B cell (primary cell): Measurements from ENCODE around the gene SGF29. TPM values are rescaled to one million over a fixed set of nuclear protein-coding genes. Genes with fewer than 3 reads are reported as not detected.

Experiments used
- ATAC-seq: fragments of 200-7000 bp; cut with Tn5 transposase; one replicate; pipeline ENCODE4 v1.10.0; 2021; ENCODE audit warnings: low read depth, mild to moderate bottlenecking, moderate number of reproducible peaks, moderate library complexity
- CTCF ChIA-PET: fragments of 350-600 bp; sonication (Branson Sonifier 250); formaldehyde crosslinking; loops from one replicate; lab custom pipeline; 2021; ENCODE audit warnings: antibody characterized with exemption, inconsistent platforms; lab: Charles Lee
- POLR2A ChIA-PET: fragments of 350-600 bp; sonication (Branson Sonifier 250); formaldehyde crosslinking; loops from one replicate; lab custom pipeline; 2021; ENCODE audit warnings: antibody characterized with exemption; lab: Charles Lee
- DNase-seq: peaks from one replicate; pipeline ENCODE4 v3.0.0; 2013
- H2AFZ ChIP-seq: 2 replicates; pipeline ENCODE4 v1.6.1; 2012; ENCODE audit warnings: mild to moderate bottlenecking, low read depth, low read length; ENCODE audit not compliant: insufficient read depth, poor library complexity, severe bottlenecking
- H3K27ac ChIP-seq, 2 donors: 1 replicate in 1 of 2; 2 replicates in 1 of 2; pipeline ENCODE4 v1.5.1; 2012 to 2013; ENCODE audit warnings: low read length in 2 of 2, mild to moderate bottlenecking in 2 of 2, moderate library complexity in 1 of 2
- H3K27me3 ChIP-seq, 4 experiments: fragments of 200-600 bp in 1 of 4; sonication (generic) in 1 of 4; replicated peaks in 1 of 4; 1 replicate in 2 of 4; 2 replicates in 2 of 4; pipeline versions ENCODE4 v1.6.1 to v1.7.0; 2013 to 2016; ENCODE audit warnings: low read length in 3 of 4, mild to moderate bottlenecking in 2 of 4, mixed read lengths in 1 of 4, moderate library complexity in 1 of 4; ENCODE audit not compliant: insufficient read depth in 4 of 4, control insufficient read depth in 3 of 4; ENCODE audit errors: control extremely low read depth in 1 of 4
- H3K36me3 ChIP-seq, 2 experiments: replicated peaks in 1 of 2; 1 replicate in 1 of 2; 2 replicates in 1 of 2; pipeline versions ENCODE4 v1.6.1 to v1.7.1; 2013; ENCODE audit warnings: low read length in 1 of 2; ENCODE audit not compliant: insufficient read depth in 2 of 2, control insufficient read depth in 1 of 2; ENCODE audit errors: control extremely low read depth in 1 of 2, extremely low read depth in 1 of 2
- H3K4me1 ChIP-seq, 2 donors: fragments of 200-600 bp in 1 of 2; sonication (generic) in 1 of 2; 1 replicate in 1 of 2; 2 replicates in 1 of 2; pipeline versions ENCODE4 v1.5.1 to v1.6.1; 2013 to 2017; ENCODE audit warnings: low read length in 2 of 2; ENCODE audit not compliant: control insufficient read depth in 2 of 2, insufficient read depth in 2 of 2
- H3K4me2 ChIP-seq: replicated peaks from 2 replicates; pipeline ENCODE3; 2012; ENCODE audit warnings: mild to moderate bottlenecking, low read depth, low read length; ENCODE audit not compliant: poor library complexity, severe bottlenecking
- H3K4me3 ChIP-seq, 5 experiments: fragments of 200-600 bp in 1 of 5; sonication (generic) in 1 of 5; 1 replicate in 3 of 5; 2 replicates in 2 of 5; pipeline versions ENCODE4 v1.5.1 to v1.7.0; 2011 to 2016; ENCODE audit warnings: low read length in 4 of 5, mild to moderate bottlenecking in 4 of 5, low read depth in 2 of 5, control low read depth in 1 of 5, moderate library complexity in 1 of 5; ENCODE audit not compliant: insufficient read depth in 1 of 5; ENCODE audit errors: control extremely low read depth in 1 of 5, extremely low read depth in 1 of 5
- H3K79me2 ChIP-seq: fragments of 200-600 bp; sonication (generic); one replicate; pipeline ENCODE4 v1.6.0; 2016; ENCODE audit warnings: low read length; ENCODE audit not compliant: control insufficient read depth, insufficient read depth
- H3K9ac ChIP-seq: fragments of 200-600 bp; sonication (generic); 2 replicates; pipeline ENCODE4 v1.6.1; 2017; ENCODE audit warnings: mild to moderate bottlenecking, low read length, moderate library complexity
- H3K9me3 ChIP-seq, 3 donors: one replicate each; pipeline versions ENCODE4 v1.6.1 to v1.7.1; 2013; ENCODE audit warnings: low read length in 2 of 3; ENCODE audit not compliant: control insufficient read depth in 2 of 3, insufficient read depth in 1 of 3; ENCODE audit errors: control extremely low read depth in 1 of 3
- H4K20me1 ChIP-seq: 2 replicates; pipeline ENCODE4 v1.6.0; 2012; ENCODE audit warnings: mild to moderate bottlenecking, low read length; ENCODE audit not compliant: insufficient read depth, control insufficient read depth, poor library complexity, severe bottlenecking
- H3K27ac Mint-ChIP-seq: one replicate; pipeline ENCODE4 v1.8.0; 2021; ENCODE audit warnings: mixed read lengths
- H3K27me3 Mint-ChIP-seq: one replicate; pipeline ENCODE4 v1.8.0; 2021; ENCODE audit warnings: mixed read lengths
- H3K4me1 Mint-ChIP-seq: one replicate; pipeline ENCODE4 v1.8.0; 2021; ENCODE audit warnings: mixed read lengths
- H3K4me3 Mint-ChIP-seq: one replicate; pipeline ENCODE4 v1.8.0; 2021; ENCODE audit warnings: mixed read lengths
- H3K9me3 Mint-ChIP-seq: one replicate; pipeline ENCODE4 v1.8.0; 2022; ENCODE audit warnings: mixed read lengths; ENCODE audit not compliant: insufficient read depth
- EZH2 ChIP-seq: IDR thresholded peaks from 2 replicates; pipeline ENCODE4 v1.6.1; 2012; ENCODE audit warnings: borderline replicate concordance, low read depth, mild to moderate bottlenecking, moderate library complexity, low read length; ENCODE audit not compliant: insufficient read depth, poor library complexity, severe bottlenecking
- WGBS: methylation state at CpG from one replicate; pipeline ENCODE4 v1.1.5; 2013; ENCODE audit warnings: missing lambda C conversion rate; ENCODE audit not compliant: insufficient coverage; 5-methylcytosine and 5-hydroxymethylcytosine counted together
- intact Hi-C: fragments of 100-400 bp; cut with micrococcal nuclease; formaldehyde crosslinking; loops from one replicate; pipeline ENCODE4 v1.10.0; 2022
- polyA plus RNA-seq: library from polyadenylated mRNA; depleted of rRNA; stranded (reverse); fragments of >200 nt; gene quantifications from 2 replicates; pipeline ENCODE4 v1.2.3, GENCODE V29; 2012
- total RNA-seq, 2 donors: library from RNA; stranded (reverse); fragments of 120-200 nt in 1 of 2; gene quantifications; 1 replicate in 1 of 2; 2 replicates in 1 of 2; pipeline versions ENCODE4 v1.2.3 to v1.2.4, GENCODE V29; 2013 to 2022
- TF ChIP-seq, protein P1 (sequence below): fragments of 200-600 bp; IDR thresholded peaks from one replicate; pipeline ENCODE4 v1.8.0; 2022; ENCODE audit warnings: antibody characterized with exemption, mild to moderate bottlenecking

SGF29 gene
- total and polyA plus RNA-seq, 2 donors (not counting 1 experiment from before 2014, with no cell fraction given): 24.0 to 52.9 TPM

- Histone ChIP-seq H3K79me2 (no peaks in the 10 kb centered on the region), H3K4me1 (no peaks in the 10 kb centered on the region), H3K36me3 (peaks cover 0 to 3% of the 10 kb centered on the region in 2 experiments), H3K4me3 (no peak overlapping the region), H3K27me3 (no peaks in the 10 kb centered on the region), H4K20me1 (no peaks in the 10 kb centered on the region), H2AFZ (no peak overlapping the region), H3K9me3 (no peaks in the 10 kb centered on the region), H3K9ac (no peak overlapping the region), H3K27ac (no peak overlapping the region), H3K4me2 (no peak overlapping the region)
- intact Hi-C loops: no loop called here
- Mint-ChIP-seq H3K27ac (no peak overlapping the region), H3K4me1 (peaks cover 2% of the 10 kb centered on the region), H3K4me3 (no peak overlapping the region), H3K9me3 (no peaks in the 10 kb centered on the region), H3K27me3 (no peaks in the 10 kb centered on the region)
- ChIA-PET POLR2A (no interaction called here), CTCF (no interaction called here)
- no peak for TF ChIP-seq EZH2
- TF ChIP-seq, protein P1, sequence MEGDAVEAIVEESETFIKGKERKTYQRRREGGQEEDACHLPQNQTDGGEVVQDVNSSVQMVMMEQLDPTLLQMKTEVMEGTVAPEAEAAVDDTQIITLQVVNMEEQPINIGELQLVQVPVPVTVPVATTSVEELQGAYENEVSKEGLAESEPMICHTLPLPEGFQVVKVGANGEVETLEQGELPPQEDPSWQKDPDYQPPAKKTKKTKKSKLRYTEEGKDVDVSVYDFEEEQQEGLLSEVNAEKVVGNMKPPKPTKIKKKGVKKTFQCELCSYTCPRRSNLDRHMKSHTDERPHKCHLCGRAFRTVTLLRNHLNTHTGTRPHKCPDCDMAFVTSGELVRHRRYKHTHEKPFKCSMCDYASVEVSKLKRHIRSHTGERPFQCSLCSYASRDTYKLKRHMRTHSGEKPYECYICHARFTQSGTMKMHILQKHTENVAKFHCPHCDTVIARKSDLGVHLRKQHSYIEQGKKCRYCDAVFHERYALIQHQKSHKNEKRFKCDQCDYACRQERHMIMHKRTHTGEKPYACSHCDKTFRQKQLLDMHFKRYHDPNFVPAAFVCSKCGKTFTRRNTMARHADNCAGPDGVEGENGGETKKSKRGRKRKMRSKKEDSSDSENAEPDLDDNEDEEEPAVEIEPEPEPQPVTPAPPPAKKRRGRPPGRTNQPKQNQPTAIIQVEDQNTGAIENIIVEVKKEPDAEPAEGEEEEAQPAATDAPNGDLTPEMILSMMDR: no peak
- WGBS: 60% methylated on average over 7 of the region's 8 CpGs
- ATAC-seq (no peak), DNase-seq (no peak)
Observed at GRCh38 chr16:28596115-28596630, 42.5 kb downstream of the SGF29 start.

- Mint-ChIP-seq H3K4me1 (peaks cover 2% of the 10 kb centered on the region), H3K27me3 (no peaks in the 10 kb centered on the region), H3K27ac (no peak within 1 kb of the TSS), H3K9me3 (no peaks in the 10 kb centered on the region), H3K4me3 (no peak within 1 kb of the TSS)
- H3K27ac ChIP-seq: no peak within 1 kb of the TSS
- no peak for DNase-seq
- no peak for ATAC-seq
- TF ChIP-seq, protein P1: no peak
- no peak for TF ChIP-seq EZH2
- H4K20me1 ChIP-seq: no peaks in the 10 kb centered on the region
- intact Hi-C loops: no loop called here
- no peak within 1 kb of the TSS for H2AFZ ChIP-seq
- H3K79me2 ChIP-seq: no peaks in the 10 kb centered on the region
- H3K4me3 ChIP-seq: no peak within 1 kb of the TSS
- H3K36me3 ChIP-seq: no peaks in the 10 kb centered on the region
- POLR2A ChIA-PET: no interaction called here
- CTCF ChIA-PET: no interaction called here
- no peak within 1 kb of the TSS for H3K4me2 ChIP-seq
- 72% methylated on average over 9 of the region's 11 CpGs for WGBS
- H3K9me3 ChIP-seq: no peaks in the 10 kb centered on the region
- H3K9ac ChIP-seq: no peak within 1 kb of the TSS
- no peaks in the 10 kb centered on the region for H3K4me1 ChIP-seq
- no peaks in the 10 kb centered on the region for H3K27me3 ChIP-seq
Observed at GRCh38 chr16:28596840-28597691, 43.3 kb downstream of the SGF29 start, which contains the start of gene SULT1A2. TSS of gene SULT1A2 (minus strand) at chr16:28597050. CDS start at chr16:28595930, 1,120 bp downstream.
